T-helper 17 cell (primary cell): ENCODE measurements around the gene PPP1R14B. TPM values are rescaled to one million over a fixed set of nuclear protein-coding genes. Genes with fewer than 3 reads are reported as not detected.
A peak's percentile ranks its signal among the peaks of the same experiment; 100 is the strongest.

ENCODE experiments used
- ATAC-seq: fragments of 150-1000 bp; cut with Tn5 transposase; 2 replicates; pipeline ENCODE4 v1.10.0; 2021; ENCODE audit warnings: mild to moderate bottlenecking, moderate library complexity
- DNase-seq, 3 donors: peaks; one replicate each; pipeline versions ENCODE4 v3.0.0 to v3.0.0-alpha.2; 2020 to 2021
- H3K9me3 ChIP-seq: one replicate; pipeline ENCODE4 v1.7.0; 2013; ENCODE audit warnings: low read length, mild to moderate bottlenecking; ENCODE audit not compliant: control insufficient read depth, poor library complexity, severe bottlenecking
- H3K27ac Mint-ChIP-seq: one replicate; pipeline ENCODE4 v1.8.0; 2022; ENCODE audit warnings: mild to moderate bottlenecking, moderate library complexity, mixed read lengths
- H3K27me3 Mint-ChIP-seq: one replicate; pipeline ENCODE4 v1.8.0; 2022; ENCODE audit warnings: mixed read lengths
- H3K36me3 Mint-ChIP-seq: one replicate; pipeline ENCODE4 v1.8.0; 2022; ENCODE audit warnings: low read depth, mixed read lengths
- H3K4me1 Mint-ChIP-seq: one replicate; pipeline ENCODE4 v1.8.0; 2022; ENCODE audit warnings: mild to moderate bottlenecking, mixed read lengths
- H3K4me3 Mint-ChIP-seq: one replicate; pipeline ENCODE4 v1.8.0; 2022; ENCODE audit warnings: mild to moderate bottlenecking, moderate library complexity, mixed read lengths
- total RNA-seq, 4 donors: library from RNA in 2 of 4; stranded (reverse) in 2 of 4; gene quantifications; one replicate each; pipeline ENCODE4 v1.2.3 and lab custom pipeline; 2022 to 2026

The PPP1R14B gene
- total RNA-seq, 2 donors from 2014 or later, result 38.7 to 48.2 TPM

DNA sequence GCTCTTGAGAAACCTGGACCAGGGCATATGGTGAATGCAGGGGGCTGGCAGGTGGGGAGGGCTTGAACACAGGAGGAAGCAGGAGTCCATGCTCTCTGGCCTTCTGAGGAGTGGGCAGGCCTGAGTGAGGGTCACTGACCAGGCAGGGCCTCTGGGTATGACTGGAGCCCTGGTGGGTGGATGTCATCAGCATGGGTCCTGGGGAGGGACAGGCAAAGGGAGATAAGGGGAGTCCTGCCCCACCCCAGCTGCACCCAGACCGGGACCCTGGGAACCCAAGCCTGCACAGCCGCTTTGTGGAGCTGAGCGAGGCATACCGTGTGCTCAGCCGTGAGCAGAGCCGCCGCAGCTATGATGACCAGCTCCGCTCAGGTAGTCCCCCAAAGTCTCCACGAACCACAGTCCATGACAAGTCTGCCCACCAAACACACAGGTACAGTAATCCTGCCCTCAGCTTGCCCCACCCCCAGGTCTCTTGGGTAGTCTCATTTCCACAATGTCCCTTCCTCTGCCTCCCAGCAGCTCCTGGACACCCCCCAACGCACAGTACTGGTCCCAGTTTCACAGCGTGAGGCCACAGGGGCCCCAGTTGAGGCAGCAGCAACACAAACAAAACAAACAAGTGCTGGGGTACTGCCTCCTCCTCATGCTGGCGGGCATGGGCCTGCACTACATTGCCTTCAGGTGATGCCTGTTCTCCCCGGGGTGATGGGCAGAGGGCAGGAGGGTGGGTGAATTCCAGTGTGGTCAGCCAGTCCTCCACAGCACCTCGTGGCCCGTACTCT, 14.4 kb downstream of the PPP1R14B start:
- Mint-ChIP-seq H3K4me3 (peak overlapping the region; percentile 92), H3K27ac (peak overlapping the region; percentile 90), H3K36me3 (no peaks in the 10 kb centered on the region), H3K27me3 (no peaks in the 10 kb centered on the region), H3K4me1 (peaks cover 26% of the 10 kb centered on the region)
- DNase-seq (no peak), ATAC-seq (no peak)
- H3K9me3 ChIP-seq, result no peaks in the 10 kb centered on the region

DNA sequence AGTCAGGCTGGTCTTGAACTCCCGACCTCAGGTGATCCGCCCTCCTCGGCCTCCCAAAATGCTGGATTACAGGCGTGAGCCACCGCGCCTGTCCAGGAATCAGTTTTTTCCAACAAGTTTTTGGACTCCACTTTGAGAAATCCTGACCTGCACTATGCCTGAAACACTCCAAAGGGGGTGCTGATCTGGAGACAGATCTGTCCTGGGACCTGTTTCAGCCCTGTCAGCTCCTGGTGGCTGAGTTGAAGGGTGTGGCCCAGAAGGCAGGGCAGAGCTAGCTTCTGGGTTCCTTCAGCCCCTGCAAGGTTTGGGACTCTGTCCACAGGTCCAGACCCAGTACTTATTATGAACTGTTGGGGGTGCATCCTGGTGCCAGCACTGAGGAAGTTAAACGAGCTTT, 15.2 kb downstream of the PPP1R14B start:
- ATAC-seq (no peak), DNase-seq (no peak)
- no peaks in the 10 kb centered on the region for H3K9me3 ChIP-seq
- H3K27ac Mint-ChIP-seq, result peak overlapping the region; percentile 90
- peak overlapping the region; percentile 92 for H3K4me3 Mint-ChIP-seq
- no peaks in the 10 kb centered on the region for H3K27me3 Mint-ChIP-seq
- H3K4me1 Mint-ChIP-seq, result peaks cover 34% of the 10 kb centered on the region
- no peaks in the 10 kb centered on the region for H3K36me3 Mint-ChIP-seq

DNA sequence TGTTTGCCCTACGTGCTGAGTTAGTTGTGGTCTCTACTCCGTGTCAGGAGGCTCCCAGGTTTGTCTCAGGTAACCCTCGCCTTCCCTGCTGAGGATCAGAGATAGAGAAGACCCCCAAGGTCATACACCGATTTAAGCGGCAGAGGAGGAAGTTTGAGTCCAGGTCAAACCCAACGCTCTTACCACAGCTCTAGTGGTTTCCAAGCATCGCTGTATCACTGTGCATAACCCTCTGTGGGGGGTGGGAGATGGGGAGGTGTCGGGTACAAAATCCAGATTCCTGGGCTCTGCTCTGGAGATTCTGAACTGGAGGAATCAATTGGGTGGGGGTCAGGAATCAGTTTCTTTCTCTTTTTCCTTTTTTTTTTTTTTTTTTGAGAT, 15.8 kb downstream of the PPP1R14B start:
- Mint-ChIP-seq H3K36me3 (no peaks in the 10 kb centered on the region), H3K27ac (peak overlapping the region; percentile 90), H3K27me3 (no peaks in the 10 kb centered on the region), H3K4me1 (peaks cover 35% of the 10 kb centered on the region), H3K4me3 (peak overlapping the region; percentile 92)
- ATAC-seq (no peak), DNase-seq (no peak)
- no peaks in the 10 kb centered on the region for H3K9me3 ChIP-seq

DNA sequence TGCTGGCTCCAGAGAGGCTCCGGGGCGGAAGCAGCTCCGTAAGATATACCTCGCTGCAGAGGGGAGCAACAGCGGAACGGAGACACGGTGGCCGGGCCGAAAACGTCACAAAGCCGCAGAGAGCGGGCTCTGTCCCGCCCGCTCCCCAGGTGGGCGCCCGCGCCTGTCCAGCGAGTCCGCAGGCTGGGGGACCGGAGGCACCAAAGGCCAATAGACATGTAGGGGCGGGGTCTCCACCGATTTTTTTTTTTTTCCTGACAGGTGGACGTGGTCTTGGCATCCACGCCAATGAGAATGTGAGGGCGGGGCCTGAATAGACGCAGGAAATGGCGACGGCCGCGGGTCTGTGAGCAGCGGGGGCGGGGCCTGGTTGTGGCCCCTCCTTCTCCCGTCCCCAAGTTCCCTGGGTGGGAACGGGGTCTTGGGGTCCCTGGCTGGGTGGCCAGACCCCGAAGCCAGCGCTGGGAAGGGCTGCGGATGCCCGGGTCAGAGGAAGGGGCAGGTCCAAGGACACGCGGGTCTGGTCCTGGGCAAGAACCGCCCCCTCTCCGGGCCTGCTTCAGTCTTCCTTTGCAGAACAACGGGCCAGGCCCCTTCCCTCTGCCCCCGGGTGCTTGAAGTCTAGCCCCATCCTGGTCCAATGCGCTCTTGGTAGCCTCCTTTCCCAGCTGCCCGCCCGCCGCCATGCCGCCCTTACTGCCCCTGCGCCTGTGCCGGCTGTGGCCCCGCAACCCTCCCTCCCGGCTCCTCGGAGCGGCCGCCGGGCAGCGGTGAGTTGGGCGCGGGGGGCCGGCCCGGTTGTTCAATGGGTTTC, 16.4 kb downstream of the PPP1R14B start, which contains the start of gene DNAJC4:
Gene DNAJC4, plus strand, starts transcription at position 378 of the 814 bp plus-strand sequence. Its CDS starts 307 bp downstream, at position 685.
- H3K9me3 ChIP-seq, result no peaks in the 10 kb centered on the region
- peak within 1 kb of the TSS; percentile 90 for H3K27ac Mint-ChIP-seq
- H3K27me3 Mint-ChIP-seq, result no peaks in the 10 kb centered on the region
- DNase-seq (peak; percentile 72 to 83 (median 83)), ATAC-seq (peak; percentile 68)
- no peaks in the 10 kb centered on the region for H3K36me3 Mint-ChIP-seq
- peak within 1 kb of the TSS; percentile 92 for H3K4me3 Mint-ChIP-seq
- H3K4me1 Mint-ChIP-seq, result peaks cover 34% of the 10 kb centered on the region

DNA sequence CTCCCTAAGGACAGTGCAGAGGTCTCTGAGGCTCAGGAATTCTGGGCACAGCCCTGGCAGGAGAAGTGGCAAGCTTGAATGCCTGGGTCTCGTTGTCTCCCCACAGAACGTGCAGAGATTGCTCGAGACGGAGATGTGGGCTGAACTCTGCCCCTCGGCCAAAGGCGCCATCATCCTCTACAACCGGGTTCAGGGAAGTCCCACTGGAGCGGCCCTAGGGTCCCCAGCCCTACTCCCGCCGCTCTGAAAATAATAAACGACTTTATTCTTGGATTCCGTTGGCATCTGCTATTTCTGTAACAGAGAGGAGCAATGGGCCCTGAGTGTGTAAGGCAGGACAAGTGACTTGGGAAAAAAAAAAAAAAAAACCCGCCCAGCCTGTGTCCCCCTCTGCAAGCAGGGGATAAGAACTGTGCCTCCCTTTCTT, 17.0 kb downstream of the PPP1R14B start:
- Mint-ChIP-seq H3K36me3 (no peaks in the 10 kb centered on the region), H3K4me3 (peak overlapping the region; percentile 92), H3K27ac (peak overlapping the region; percentile 90), H3K4me1 (peaks cover 30% of the 10 kb centered on the region), H3K27me3 (no peaks in the 10 kb centered on the region)
- H3K9me3 ChIP-seq, result no peaks in the 10 kb centered on the region
- DNase-seq (no peak), ATAC-seq (no peak)

DNA sequence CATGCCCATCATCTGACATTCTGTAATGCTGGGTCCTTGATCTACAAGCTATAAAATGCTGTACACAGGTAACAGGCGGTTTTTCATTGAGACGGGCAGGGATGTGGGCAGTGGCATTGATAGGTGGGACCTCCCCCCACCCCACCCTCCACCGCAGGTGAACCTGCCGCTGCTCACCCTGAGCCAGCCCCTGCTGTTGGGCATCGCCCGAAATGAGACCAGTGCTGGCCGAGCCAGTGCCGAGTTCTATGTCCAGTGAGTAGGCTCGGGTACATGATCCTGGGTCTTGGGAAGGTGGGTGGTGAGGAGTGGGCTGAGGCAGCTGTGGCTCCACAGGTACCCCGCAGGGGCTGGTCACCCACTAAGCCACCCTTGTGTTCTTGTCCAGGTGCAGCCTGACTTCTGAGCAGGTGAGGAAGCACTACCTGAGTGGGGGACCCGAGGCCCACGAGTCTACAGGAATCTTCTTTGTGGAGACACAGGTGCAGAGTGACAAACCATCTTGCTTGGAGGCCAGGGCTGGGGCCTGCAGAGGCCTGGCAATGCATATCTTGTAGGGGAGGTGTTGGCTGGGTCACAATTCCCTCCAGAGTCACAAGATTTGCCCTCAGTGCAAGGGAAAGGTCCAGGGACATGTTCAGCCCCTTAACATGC, 17.5 kb downstream of the PPP1R14B start:
- Mint-ChIP-seq H3K36me3 (no peaks in the 10 kb centered on the region), H3K27ac (peak overlapping the region; percentile 90), H3K4me1 (peaks cover 30% of the 10 kb centered on the region), H3K4me3 (peak overlapping the region; percentile 92), H3K27me3 (no peaks in the 10 kb centered on the region)
- no peaks in the 10 kb centered on the region for H3K9me3 ChIP-seq
- no peak for DNase-seq
- ATAC-seq, result no peak

DNA sequence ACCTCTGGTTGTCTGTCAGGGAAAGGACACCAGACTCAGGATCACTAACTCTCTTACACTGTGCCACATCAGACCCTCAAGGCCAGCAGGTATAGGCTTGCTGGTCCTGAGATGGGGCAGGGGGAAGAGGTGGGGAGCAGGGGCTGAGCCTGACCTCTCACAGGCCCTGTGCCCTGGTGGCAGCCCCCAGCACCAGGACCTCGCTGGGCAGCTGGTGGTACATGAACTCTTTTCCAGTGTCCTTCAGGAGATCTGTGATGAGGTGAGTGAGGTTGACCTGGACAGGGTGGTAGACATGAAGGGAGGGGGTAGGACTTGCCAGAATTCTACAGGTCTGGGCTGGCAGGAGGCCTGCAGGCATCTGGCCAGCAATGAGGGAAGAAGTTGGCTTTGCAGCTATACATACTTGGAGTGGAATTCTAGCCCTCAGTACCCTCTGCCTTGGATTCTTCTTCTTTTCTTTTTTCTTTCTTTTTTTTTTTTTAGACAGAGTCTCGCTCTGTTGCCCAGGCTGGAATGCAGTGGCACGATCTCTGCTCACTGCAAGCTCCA, 19.3 kb downstream of the PPP1R14B start:
- Mint-ChIP-seq H3K36me3 (no peaks in the 10 kb centered on the region), H3K27ac (peak overlapping the region; percentile 77), H3K4me1 (peaks cover 30% of the 10 kb centered on the region), H3K27me3 (no peaks in the 10 kb centered on the region), H3K4me3 (peak overlapping the region; percentile 91)
- H3K9me3 ChIP-seq, result no peaks in the 10 kb centered on the region
- no peak for ATAC-seq
- DNase-seq, result no peak

DNA sequence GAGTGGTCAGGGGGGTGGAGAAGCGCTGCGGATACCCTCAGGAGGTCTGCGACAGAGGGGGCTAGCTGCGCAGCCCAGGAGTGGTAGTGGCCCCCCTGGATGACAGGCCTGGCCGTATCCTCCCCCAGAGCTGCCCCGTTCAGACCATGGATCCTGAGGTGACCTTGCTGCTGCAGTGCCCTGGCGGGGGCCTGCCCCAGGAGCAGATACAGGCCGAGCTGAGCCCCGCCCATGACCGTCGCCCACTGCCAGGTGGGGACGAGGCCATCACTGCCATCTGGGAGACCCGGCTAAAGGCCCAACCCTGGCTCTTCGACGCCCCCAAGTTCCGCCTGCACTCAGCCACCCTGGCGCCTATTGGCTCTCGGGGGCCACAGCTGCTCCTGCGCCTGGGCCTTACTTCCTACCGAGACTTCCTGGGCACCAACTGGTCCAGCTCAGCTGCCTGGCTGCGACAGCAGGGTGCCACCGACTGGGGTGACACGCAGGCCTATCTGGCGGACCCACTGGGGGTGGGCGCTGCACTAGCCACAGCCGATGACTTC, 20.2 kb downstream of the PPP1R14B start:
- peak; percentile 21 for ATAC-seq
- H3K27me3 Mint-ChIP-seq, result no peaks in the 10 kb centered on the region
- H3K36me3 Mint-ChIP-seq, result no peaks in the 10 kb centered on the region
- DNase-seq, result peak in 2 of 3 donors; percentile 36 to 53
- no peaks in the 10 kb centered on the region for H3K9me3 ChIP-seq
- H3K4me1 Mint-ChIP-seq, result peaks cover 26% of the 10 kb centered on the region
- peak overlapping the region; percentile 91 for H3K4me3 Mint-ChIP-seq
- H3K27ac Mint-ChIP-seq, result peak overlapping the region; percentile 77

DNA sequence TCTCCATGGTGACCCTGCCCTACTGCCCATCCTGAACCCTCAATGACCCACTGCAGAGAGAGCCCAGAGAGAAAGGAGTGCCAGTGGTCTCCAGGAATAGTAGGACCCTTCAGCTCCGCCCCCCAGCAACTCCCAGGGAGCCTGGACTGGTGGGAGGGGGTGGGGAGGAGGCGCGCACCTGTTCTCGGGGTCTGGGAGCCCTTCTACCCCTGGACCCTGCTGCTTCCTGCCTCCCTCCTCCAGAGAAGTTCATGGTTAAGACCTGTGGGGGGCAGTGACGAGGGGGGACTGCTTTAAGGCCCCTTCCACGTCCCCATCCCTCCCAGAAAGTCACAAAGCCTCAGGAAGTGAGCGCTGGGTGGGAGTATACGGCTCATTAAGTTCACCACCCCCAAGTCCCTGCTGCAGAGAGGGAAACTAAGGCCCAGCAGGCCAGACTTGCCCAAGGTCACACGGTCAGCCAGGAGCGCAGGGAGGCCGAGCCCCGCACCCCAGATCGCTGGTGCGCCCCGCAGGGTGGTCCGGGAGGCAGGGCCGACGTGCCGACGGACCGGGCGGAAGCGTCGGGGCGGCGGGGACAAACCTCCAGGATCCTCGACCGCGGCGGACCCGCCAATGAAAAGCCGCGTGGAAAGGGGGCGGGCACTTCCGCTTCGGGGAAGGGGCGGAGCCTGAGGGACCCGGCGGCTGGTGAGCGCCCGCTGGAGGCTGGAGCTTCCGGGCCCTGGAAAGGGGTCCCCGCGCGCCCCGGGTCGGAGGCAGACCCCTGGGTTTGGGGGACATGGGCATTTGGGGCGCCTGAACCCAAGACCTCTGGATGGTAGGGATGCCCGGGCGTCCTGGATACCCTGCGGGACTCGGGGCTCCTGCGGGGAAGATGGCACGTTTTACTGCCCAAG, 20.9 kb downstream of the PPP1R14B start, which contains the start of the genes NUDT22 and TRPT1:
Gene NUDT22, plus strand, starts transcription at position 667 of the 899 bp plus-strand sequence. CDS start 379 bp downstream, outside the sequence.
Gene TRPT1, minus strand, starts transcription at position 579 of the 899 bp plus-strand sequence. Its CDS starts 326 bp downstream, at position 253.
- H3K9me3 ChIP-seq, result no peaks in the 10 kb centered on the region
- no peaks in the 10 kb centered on the region for H3K27me3 Mint-ChIP-seq
- H3K4me1 Mint-ChIP-seq, result peaks cover 25% of the 10 kb centered on the region
- DNase-seq (peak; percentile 83 to 87 (median 86)), ATAC-seq (peak; percentile 75)
- peak within 1 kb of the TSS; percentile 77 for H3K27ac Mint-ChIP-seq
- no peaks in the 10 kb centered on the region for H3K36me3 Mint-ChIP-seq
- peak within 1 kb of the TSS; percentile 91 for H3K4me3 Mint-ChIP-seq

DNA sequence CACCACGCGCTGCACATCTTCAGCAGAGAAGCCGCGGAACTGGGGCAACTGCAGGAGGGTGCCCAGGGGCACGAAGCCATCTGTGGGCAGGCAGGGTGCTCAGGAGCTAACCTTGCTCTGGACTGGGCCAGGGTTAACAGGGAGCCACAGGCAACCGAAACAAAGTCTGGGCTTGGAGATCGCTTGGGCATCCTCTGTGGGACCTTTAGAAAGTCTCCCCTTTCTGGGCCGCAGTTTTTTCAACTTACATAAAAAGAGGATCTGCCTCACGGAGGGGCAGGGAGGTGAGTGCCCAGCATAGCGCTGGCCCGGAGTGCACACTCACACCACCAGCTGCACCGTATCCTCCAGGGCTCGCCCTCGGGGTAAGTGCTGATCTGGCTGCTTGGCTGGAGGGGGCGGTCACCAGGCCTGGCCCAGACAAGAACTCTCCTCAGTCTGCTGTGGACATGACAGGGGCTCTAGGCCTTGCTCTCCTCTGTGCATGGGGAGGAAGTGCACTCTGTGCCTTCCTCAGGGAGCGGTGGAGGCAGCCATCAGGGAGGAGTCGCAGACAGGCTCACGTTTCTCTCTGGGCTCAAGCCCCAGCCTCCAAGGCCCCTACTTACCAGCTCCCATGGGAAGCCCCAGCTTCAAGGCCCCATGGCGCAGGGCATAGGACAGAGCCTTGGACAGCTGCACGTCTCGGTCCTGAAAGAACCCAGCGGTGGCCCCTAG, 21.7 kb downstream of the PPP1R14B start:
- H3K4me1 Mint-ChIP-seq, result peaks cover 23% of the 10 kb centered on the region
- no peak for DNase-seq
- H3K36me3 Mint-ChIP-seq, result no peaks in the 10 kb centered on the region
- H3K4me3 Mint-ChIP-seq, result peak overlapping the region; percentile 91
- H3K27me3 Mint-ChIP-seq, result no peaks in the 10 kb centered on the region
- no peak for ATAC-seq
- no peaks in the 10 kb centered on the region for H3K9me3 ChIP-seq
- H3K27ac Mint-ChIP-seq, result peak overlapping the region; percentile 67

DNA sequence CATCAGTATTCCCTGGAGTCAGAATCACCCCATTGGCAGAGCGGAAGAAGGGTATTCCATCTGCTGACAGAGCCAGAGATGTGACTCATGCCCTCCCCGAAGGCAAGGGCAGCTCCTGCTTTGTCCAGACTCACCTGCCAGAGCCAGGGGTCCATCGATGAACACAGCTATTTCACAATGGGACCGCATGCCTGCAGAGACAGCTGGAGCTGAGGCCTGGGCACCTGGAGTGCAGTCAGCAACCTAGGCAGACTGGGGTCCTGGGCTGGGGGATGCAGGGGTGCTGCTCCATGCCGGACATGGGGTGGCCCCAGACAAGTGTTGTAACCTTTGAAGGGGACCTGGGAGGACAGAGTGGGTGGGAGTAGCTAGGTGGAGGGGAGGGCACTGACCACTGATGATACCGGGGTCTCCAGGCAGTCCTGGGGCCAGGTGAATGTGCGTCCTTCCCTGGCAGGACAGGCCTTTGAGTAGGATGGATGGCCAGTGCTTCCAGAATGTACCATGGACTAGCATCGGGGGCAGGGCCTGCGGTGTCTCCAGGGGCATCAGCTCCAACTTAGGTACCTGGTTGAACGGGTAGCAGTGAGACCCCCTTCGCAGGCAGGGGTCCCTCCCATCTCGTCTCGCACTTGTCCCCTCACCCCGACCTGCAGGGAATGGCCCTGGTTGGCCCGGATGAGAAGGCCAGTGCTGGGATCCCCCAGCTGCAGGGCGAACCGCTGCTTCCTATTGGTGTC, 22.4 kb downstream of the PPP1R14B start:
- DNase-seq (no peak), ATAC-seq (no peak)
- Mint-ChIP-seq H3K4me1 (peaks cover 17% of the 10 kb centered on the region), H3K27ac (peak overlapping the region; percentile 16), H3K4me3 (peak overlapping the region; percentile 7), H3K27me3 (no peaks in the 10 kb centered on the region), H3K36me3 (no peaks in the 10 kb centered on the region)
- H3K9me3 ChIP-seq, result no peaks in the 10 kb centered on the region
